ENCODE data around the gene DUSP14.
"Not testable (repeated sequence)": the region's sequence is repeated elsewhere in the genome, so short reads cannot be mapped to it uniquely, and the experiment has no call there.

Gene DUSP14

GRCh38 chr17:37485938-37486570, 3.6 kb upstream of the DUSP14 start:
- DNase-seq: no peak

DNA sequence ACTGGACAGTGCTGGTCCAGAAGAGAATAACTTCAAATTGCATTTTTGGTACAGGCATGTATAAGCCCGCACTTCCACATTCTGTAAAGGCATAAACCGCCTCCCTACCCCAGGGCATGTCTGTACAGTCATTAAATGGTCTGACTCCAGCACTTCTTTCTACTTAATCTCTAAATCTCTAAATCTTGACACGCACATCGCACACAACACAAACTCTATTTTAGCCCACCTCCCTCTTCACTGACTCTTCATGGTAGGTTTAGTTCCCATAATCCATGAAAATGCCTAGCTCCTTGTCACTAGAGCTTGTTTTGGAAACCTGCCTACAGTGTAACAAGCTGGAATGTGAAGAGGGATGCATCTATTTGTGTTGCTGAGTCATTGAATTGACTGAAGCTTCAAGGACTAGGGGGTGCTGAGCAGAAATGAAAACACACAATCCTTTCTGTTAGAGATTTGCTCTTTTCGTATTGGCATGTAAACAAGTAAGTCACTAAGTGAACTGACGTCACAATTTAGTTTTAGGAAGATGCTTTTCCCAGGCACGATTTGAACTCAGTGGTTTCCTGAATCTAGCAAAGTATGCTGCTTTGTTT, 1.6 kb upstream of the DUSP14 start:
- DNase-seq: peak; percentile 74 to 78

DNA sequence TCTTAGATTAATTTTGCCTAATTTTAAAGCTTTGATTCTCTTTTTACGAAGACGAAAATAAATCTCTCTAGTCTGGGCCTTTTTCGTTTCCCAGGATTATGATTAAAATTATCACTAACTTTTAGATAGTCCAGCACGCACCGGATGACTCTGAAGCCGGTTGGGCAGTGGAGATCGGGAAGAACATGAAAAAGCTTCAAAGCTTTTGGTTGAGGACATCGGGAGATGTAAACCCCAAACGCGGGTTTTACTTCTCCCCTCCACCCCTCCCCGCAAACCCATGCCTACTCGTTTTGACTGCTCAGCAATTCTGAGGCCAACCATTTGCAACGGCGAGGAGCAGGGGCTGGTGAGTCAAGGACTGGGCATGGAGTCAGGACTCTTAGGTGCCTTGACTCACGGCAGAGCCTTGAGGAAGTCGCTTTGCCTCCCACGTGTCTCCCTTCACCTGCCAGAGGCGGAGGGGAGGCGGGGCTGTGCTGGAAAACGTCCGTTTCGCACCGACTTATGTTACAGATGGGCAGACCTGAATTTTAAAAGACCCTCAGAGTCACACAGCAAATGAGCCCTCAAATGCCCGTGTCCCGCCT, 989 bp upstream of the DUSP14 start:
- peak; percentile 35 to 42 for DNase-seq

- DNase-seq: peak; percentile 27 to 46
Measured at GRCh38 chr17:37490022-37490587, 414 bp downstream of the DUSP14 start.

GRCh38 chr17:37490638-37491614, 1.2 kb downstream of the DUSP14 start:
- peak; percentile 10 to 41 for DNase-seq

DNA sequence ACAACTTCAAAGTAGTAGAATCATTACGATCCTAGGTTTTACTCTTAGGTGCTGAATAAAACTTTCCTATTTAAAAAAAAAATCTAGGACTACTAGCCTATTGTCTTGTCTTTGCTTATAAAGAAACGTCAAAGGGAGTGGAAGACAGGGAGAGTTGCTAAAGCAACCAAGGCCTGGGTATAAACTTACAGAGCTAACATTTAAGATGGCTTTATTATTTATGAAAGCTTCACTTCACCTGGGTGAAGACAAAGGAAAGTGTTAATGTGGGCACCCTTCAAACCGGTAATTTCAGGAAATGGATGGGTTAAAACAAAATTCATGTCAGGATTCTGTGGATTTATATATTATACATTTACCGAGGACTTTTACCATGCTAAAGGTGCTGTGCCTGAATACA, 2.5 kb downstream of the DUSP14 start:
- no peak for DNase-seq

DNA sequence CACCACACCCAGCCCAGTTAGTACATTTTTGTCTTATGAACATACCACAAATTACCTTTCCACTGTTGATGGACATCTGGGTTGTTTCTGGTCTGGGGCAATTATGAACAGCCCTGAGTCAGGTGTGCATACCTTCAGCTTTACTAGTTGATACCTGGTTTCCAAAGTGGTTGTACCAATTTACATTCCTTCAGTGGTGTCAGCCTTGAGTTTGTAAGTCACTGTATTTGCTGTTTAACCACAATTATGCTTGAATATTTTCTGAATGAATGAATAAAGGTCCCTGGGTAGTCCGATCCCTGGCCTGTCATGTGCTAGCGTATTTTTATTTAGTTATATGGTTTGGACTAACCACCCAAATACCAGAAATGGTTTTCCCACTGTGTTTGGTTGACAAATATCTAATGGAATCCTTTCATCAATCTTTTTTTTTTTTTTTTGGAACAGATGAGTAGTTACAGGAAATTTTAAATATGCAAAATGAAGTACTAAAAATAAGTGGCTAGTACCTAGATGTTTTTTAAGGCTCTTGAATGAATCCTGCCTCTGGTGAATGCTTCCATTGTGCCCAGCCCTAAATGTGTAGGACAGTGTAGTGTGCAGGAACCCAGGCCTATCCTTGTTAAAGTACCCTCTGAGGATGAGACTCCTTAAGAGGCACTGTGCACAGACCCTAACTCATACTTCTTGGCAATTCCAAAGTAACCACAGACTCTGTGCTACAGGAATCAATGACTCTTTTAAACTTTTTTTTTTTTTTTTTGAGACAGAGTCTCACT, 3.7 kb downstream of the DUSP14 start:
- DNase-seq: no peak

DNA sequence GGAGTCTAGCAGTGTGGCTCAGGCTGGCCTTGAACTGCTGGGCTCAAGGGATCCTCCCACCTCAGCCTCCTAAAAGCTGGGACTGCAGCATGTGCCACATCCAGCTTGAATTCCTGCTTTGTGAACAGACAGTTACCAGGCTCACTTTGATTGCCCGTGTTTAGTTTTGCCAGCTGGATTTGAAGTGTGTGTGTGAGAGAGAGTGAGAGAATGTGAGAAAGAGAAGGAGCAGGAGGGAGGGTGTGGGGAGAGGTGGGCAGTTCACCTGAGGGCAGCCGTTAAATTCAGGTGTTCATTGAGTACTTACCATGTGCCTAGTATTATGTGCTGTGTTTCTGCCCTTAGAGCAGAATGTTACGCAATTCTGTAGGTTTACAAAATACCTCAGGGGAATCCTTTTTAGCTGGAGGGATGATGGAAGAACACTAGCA, 4.7 kb downstream of the DUSP14 start:
- DNase-seq: no peak

- DNase-seq: no peak
Measured at GRCh38 chr17:37494971-37495370, 5.3 kb downstream of the DUSP14 start.

DNA sequence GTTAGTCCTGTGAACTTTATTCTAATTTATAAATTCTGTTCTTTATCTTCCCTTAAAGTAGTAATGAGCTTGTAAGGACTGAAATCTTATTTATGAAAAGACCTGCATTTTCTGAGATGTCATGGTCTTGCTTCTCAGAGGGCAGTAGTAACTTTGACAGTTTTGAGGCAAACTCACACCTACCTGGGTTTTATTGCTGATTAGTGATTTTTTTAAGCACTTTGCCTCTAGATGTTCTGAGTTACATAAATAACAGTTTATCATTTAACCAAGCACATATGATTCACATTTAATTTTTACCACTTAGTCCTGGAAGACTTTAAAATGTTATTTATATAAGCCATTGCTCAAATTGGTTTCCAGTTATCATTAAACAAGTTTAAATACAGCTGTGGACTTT, 10.7 kb downstream of the DUSP14 start:
- DNase-seq: no peak

GRCh38 chr17:37502009-37502936, 12.6 kb downstream of the DUSP14 start:
- no peak for DNase-seq

GRCh38 chr17:37503148-37503547, 13.5 kb downstream of the DUSP14 start:
- no peak for DNase-seq

GRCh38 chr17:37505333-37505732, 15.6 kb downstream of the DUSP14 start:
- no peak for DNase-seq

- DNase-seq: peak; percentile 16 to 36
Measured at GRCh38 chr17:37506678-37507077, 17.0 kb downstream of the DUSP14 start.

DNA sequence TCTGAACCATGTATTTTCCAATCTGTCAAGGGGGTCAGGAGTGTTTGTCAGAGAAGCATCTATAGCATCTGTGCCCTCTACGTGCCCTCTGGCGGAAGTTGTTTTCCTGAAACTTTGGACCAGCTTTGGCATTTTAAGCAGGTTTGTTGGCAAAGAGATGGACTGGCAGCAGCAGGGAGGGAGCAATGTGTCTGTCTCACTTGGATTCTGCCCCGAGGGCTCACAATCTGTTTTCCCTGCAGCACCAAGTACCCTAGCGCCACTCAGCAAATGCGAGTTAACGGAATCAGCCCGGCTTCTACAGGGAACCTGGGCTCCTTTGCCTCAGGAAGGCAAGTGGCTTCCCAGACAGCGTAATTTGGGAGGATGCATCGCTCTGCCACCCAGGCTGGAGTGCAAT, 17.4 kb downstream of the DUSP14 start:
- no peak for DNase-seq

- no peak for DNase-seq
Measured at GRCh38 chr17:37510056-37510455, 20.4 kb downstream of the DUSP14 start.

- not testable (repeated sequence) for DNase-seq
Measured at GRCh38 chr17:37511642-37512041, 22.0 kb downstream of the DUSP14 start.

- DNase-seq: no peak
Measured at GRCh38 chr17:37512442-37513068, 22.9 kb downstream of the DUSP14 start.

DNA sequence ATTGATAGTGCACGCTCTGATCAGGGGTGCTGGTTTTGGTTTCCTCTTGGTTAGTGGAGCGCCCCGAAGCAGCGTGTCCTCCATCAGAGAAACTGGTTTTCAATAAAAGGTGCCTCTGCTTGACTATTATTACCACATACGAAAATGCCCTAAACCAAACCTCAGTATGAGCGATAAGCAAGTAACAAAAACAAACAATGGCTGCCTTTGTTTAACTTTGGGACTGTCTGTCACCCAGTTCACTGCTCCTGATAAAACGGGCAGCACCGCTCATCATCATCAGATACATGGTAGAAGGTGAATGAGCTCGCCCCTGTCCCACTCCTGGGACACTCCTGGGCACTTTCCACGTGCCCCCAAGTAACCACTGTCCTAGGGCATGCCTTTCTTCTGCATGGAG, 24.0 kb downstream of the DUSP14 start:
- no peak for DNase-seq

GRCh38 chr17:37516127-37516571, 26.5 kb downstream of the DUSP14 start:
- no peak for DNase-seq

Data from SHP77 (cell line).